Ishikawa (cell line): ENCODE measurements around the gene ABCC8.

Source experiments
- CEBPB ChIP-seq: IDR thresholded peaks from 2 replicates; pipeline ENCODE4 v1.6.1; 2012
- CREB1 ChIP-seq: IDR thresholded peaks from 2 replicates; pipeline ENCODE4 v1.6.1; 2012; ENCODE audit warnings: low read depth
- EGR1 ChIP-seq: IDR thresholded peaks from 2 replicates; pipeline ENCODE4 v1.6.1; 2012
- EP300 ChIP-seq: IDR thresholded peaks from 2 replicates; pipeline ENCODE4 v1.6.1; 2012; ENCODE audit warnings: borderline replicate concordance
- FOXM1 ChIP-seq: IDR thresholded peaks from 2 replicates; pipeline ENCODE4 v1.6.1; 2012; ENCODE audit warnings: low read depth, borderline replicate concordance
- NFIC ChIP-seq: IDR thresholded peaks from 2 replicates; pipeline ENCODE4 v1.6.1; 2012
- RAD21 ChIP-seq: IDR thresholded peaks from 2 replicates; pipeline ENCODE4 v1.6.1; 2012; ENCODE audit warnings: low read depth
- TAF1 ChIP-seq: IDR thresholded peaks from 2 replicates; pipeline ENCODE4 v1.6.1; 2012; ENCODE audit warnings: low read depth, mild to moderate bottlenecking
- TCF12 ChIP-seq: IDR thresholded peaks from 2 replicates; pipeline ENCODE4 v1.6.1; 2012; ENCODE audit warnings: low read depth
- TEAD4 ChIP-seq: IDR thresholded peaks from 2 replicates; pipeline ENCODE4 v1.6.1; 2012
- YY1 ChIP-seq: IDR thresholded peaks from 2 replicates; pipeline ENCODE4 v1.6.1; 2012; ENCODE audit warnings: low read depth
- ZBTB7A ChIP-seq: IDR thresholded peaks from 2 replicates; pipeline ENCODE4 v1.6.1; 2012; ENCODE audit warnings: low read depth
- TF ChIP-seq, protein P1 (sequence below): IDR thresholded peaks from 2 replicates; pipeline ENCODE4 v1.6.1; 2012; ENCODE audit warnings: low read depth, mild to moderate bottlenecking
- TF ChIP-seq, protein P2 (sequence below): IDR thresholded peaks from 2 replicates; pipeline ENCODE4 v1.6.1; 2012
- TF ChIP-seq, protein P3 (sequence below): IDR thresholded peaks from 2 replicates; pipeline ENCODE4 v1.6.1; 2012

The ABCC8 gene

DNA sequence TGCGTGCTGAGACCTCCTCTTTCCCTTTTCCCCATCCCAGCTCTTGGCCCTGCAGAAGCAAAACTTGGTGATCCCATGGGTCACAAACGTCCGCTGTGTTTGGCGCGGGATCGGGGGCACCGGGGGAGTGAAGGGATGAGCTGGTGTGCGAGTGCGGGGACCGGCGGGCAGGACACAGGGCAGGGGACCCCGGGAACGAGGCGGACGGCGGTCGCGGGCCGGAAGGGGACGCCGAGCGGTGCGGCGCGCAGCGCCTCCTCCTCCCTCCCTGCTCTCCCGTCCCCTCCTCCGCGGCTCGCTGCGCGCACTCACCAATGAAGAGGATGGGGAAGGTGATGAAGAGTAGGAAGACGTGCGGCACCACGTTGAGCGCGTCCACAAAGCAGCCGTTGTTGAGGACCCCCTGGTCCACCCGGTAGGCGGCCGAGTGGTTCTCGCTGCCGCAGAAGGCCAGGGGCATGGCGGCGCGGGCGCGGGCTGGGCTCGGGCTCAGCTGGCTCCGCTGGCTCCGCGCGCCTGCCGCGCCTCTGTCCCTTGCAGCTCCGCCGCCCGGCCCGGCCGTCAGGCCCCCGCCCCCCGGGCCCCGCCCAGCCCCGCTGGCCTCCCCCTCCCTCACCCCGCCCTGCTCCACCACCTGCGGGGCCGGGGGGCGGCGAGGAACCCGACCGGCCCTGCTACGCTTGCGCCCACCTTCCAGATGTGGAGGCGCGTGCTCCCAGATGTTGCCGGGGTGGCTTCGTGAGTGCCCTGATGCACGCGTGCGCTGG is at the start of gene ABCC8:
Gene ABCC8 (minus strand): TSS at position 529 of the 767 bp plus-strand sequence. CDS start 69 bp downstream, at position 460.
- TF ChIP-seq FOXM1 (no peak), TEAD4 (no peak), RAD21 (no peak), EGR1 (no peak)
- TF ChIP-seq, protein P1, sequence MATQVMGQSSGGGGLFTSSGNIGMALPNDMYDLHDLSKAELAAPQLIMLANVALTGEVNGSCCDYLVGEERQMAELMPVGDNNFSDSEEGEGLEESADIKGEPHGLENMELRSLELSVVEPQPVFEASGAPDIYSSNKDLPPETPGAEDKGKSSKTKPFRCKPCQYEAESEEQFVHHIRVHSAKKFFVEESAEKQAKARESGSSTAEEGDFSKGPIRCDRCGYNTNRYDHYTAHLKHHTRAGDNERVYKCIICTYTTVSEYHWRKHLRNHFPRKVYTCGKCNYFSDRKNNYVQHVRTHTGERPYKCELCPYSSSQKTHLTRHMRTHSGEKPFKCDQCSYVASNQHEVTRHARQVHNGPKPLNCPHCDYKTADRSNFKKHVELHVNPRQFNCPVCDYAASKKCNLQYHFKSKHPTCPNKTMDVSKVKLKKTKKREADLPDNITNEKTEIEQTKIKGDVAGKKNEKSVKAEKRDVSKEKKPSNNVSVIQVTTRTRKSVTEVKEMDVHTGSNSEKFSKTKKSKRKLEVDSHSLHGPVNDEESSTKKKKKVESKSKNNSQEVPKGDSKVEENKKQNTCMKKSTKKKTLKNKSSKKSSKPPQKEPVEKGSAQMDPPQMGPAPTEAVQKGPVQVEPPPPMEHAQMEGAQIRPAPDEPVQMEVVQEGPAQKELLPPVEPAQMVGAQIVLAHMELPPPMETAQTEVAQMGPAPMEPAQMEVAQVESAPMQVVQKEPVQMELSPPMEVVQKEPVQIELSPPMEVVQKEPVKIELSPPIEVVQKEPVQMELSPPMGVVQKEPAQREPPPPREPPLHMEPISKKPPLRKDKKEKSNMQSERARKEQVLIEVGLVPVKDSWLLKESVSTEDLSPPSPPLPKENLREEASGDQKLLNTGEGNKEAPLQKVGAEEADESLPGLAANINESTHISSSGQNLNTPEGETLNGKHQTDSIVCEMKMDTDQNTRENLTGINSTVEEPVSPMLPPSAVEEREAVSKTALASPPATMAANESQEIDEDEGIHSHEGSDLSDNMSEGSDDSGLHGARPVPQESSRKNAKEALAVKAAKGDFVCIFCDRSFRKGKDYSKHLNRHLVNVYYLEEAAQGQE = no peak

DNA sequence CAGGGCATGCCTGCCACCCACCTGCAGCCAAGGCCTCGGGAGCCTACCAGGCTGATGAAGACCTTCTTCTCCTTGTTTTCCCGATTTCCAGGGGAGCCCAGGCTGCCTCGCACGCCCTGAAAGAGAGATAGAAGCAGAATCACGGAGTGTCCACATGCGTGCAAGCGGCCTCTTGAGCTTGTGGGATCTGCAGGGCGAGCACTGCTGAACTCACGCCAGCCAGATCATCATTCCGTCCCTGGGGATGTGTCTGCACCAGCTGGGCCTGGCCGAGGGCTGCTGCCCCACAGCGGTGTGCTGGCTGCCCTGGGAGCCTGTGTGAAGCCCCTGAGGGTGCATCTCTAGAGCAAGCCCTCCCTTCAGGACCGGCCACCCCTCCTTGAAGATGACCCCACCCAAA is 49.7 kb upstream of the ABCC8 start:
- TF ChIP-seq, protein P2, sequence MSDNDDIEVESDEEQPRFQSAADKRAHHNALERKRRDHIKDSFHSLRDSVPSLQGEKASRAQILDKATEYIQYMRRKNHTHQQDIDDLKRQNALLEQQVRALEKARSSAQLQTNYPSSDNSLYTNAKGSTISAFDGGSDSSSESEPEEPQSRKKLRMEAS = no peak
- TF ChIP-seq, protein P1 = no peak
- TF ChIP-seq TAF1 (no peak), ZBTB7A (no peak), EGR1 (no peak), CREB1 (no peak), YY1 (no peak), NFIC (no peak), TEAD4 (no peak), RAD21 (no peak), FOXM1 (no peak), EP300 (no peak), TCF12 (no peak)
- TF ChIP-seq, protein P3, sequence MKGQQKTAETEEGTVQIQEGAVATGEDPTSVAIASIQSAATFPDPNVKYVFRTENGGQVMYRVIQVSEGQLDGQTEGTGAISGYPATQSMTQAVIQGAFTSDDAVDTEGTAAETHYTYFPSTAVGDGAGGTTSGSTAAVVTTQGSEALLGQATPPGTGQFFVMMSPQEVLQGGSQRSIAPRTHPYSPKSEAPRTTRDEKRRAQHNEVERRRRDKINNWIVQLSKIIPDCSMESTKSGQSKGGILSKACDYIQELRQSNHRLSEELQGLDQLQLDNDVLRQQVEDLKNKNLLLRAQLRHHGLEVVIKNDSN = no peak

DNA sequence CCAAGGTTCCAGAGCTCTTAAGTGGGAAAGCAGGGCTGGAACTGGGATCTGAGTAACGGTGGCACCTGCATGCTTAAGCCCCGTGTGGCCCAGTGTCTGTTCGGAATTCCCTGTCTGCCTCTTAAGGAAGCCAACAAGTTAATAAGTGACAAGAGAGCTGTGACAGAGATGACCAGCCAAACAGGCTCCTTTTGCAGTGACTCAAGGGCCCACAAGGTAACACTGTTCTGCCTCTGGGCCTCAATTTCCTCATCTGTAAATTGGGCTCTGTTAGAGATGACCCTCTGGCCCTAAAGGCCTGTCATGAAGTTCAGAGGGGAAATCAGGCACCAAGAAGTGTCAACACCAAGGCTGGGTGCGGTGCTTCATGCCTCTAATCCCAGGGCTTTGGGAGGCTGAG is 48.9 kb upstream of the ABCC8 start:
- TF ChIP-seq FOXM1 (no peak), RAD21 (no peak)

DNA sequence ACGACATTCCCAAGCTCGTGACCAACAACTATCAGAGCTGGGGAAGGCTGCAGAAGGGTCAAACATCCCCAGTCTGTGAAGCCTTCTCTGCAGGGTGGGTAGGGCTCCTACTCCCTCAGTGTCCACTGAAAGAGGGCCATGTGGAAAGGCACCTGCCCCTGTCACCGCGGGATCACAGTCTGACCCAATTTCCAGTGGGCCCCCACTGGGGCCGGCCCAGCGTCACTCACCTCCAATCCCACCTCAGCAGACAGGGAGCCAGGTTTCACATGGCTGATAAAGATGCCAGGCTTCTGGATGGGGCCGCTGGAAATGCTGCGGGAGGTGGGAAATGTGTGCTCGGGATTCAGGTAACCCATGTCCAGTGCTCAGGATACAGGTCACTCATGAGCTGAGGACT is 47.6 kb upstream of the ABCC8 start:
- TF ChIP-seq EGR1 = no peak
- TF ChIP-seq, protein P1 = no peak
- TF ChIP-seq, protein P3 = no peak
- TF ChIP-seq TAF1 = no peak
- no peak for TF ChIP-seq YY1
- TF ChIP-seq CEBPB = no peak
- no peak for TF ChIP-seq CREB1
- TF ChIP-seq ZBTB7A = no peak
- no peak for TF ChIP-seq FOXM1
- no peak for TF ChIP-seq TCF12
- no peak for TF ChIP-seq TEAD4
- TF ChIP-seq RAD21 = no peak

DNA sequence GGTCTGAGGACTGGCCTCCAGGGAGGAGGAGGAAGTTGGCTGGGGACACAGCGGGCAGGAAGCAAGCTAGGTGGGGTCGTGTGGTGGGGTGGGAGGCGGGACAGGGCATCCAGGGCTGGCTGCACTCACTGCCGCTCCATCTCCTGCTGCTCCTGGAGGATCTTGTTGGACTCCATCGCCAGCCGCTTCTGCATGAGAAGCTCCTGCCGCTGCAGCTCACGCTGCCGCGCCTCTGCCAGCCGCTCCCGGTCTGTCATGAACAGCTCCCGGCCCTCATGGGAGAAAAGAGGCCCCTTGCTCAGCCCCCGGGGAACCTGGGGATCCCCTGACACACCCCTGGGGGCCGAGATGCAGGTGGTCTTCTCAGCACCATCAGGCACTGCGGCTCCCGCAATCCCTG is 46.0 kb upstream of the ABCC8 start:
- TF ChIP-seq, protein P1 = no peak
- TF ChIP-seq CREB1 (no peak), EGR1 (no peak), CEBPB (no peak), NFIC (no peak), TAF1 (no peak), EP300 (no peak), ZBTB7A (no peak), RAD21 (no peak), TEAD4 (no peak), YY1 (no peak)
- TF ChIP-seq, protein P2 = no peak
